Measurements from ENCODE around the gene C5.

The C5 gene

GRCh38 chr9:120911295-120911837, 138.7 kb downstream of the C5 start:
- DNase-seq (ENCODE audit: low read depth in 3 of 3): no peak

GRCh38 chr9:120910643-120911042, 139.4 kb downstream of the C5 start:
- DNase-seq (ENCODE audit: low read depth in 3 of 3): no peak

GRCh38 chr9:120909904-120910303, 140.2 kb downstream of the C5 start:
- DNase-seq (ENCODE audit: low read depth in 3 of 3): no peak

- no peak for DNase-seq (ENCODE audit: low read depth in 3 of 3)
These were observed 144.5 kb downstream of the C5 start for GRCh38 chr9:120905315-120906164.

GRCh38 chr9:120904978-120905301, 145.1 kb downstream of the C5 start:
- no peak for DNase-seq (ENCODE audit: low read depth in 3 of 3)

- DNase-seq (ENCODE audit: low read depth in 3 of 3): no peak
These were observed 145.8 kb downstream of the C5 start for GRCh38 chr9:120904061-120904977.

- no peak for DNase-seq (ENCODE audit: low read depth in 3 of 3)
These were observed 147.2 kb downstream of the C5 start for GRCh38 chr9:120902569-120903535.

Measured in stimulated activated CD4-positive, alpha-beta T cell treated with anti-CD3 and anti-CD28 coated beads, TNF-alpha, amount 100 ng/mL, for 48 hours (primary cell).